BJ (cell line): ENCODE results near the gene ANKRD7. TPM values are rescaled to one million over a fixed set of nuclear protein-coding genes. Genes with fewer than 3 reads are reported as not detected.

Source experiments
- CTCF ChIA-PET: fragments of 350-600 bp; formaldehyde crosslinking; extraction: SDS; loops from one replicate; lab custom pipeline; 2021; ENCODE audit warnings: antibody characterized with exemption, inconsistent platforms; lab: Yijun Ruan, JAX
- POLR2A ChIA-PET: fragments of 300-600 bp; sonication (Branson Sonifier 250); formaldehyde crosslinking; extraction: SDS; loops from one replicate; lab custom pipeline; 2021; ENCODE audit warnings: antibody characterized with exemption; lab: Charles Lee
- DNase-seq: peaks from one replicate; pipeline ENCODE4 v3.0.0-alpha.2; 2011; ENCODE audit warnings: low read depth
- H3K27me3 ChIP-seq: 2 replicates; pipeline ENCODE4 v1.6.0; 2011; ENCODE audit warnings: low read length; ENCODE audit not compliant: control insufficient read depth, insufficient read depth
- H3K36me3 ChIP-seq: 2 replicates; pipeline ENCODE4 v1.5.1; 2011; ENCODE audit warnings: low read length; ENCODE audit not compliant: control insufficient read depth, insufficient read depth
- H3K4me3 ChIP-seq: 2 replicates; pipeline ENCODE4 v1.5.1; 2011; ENCODE audit warnings: low read depth, mild to moderate bottlenecking, control low read depth, low read length
- CTCF ChIP-seq: IDR thresholded peaks from 2 replicates; pipeline ENCODE4 v1.5.1; 2011; ENCODE audit warnings: low read depth, mild to moderate bottlenecking, control low read depth, inconsistent platforms, low read length, moderate library complexity; ENCODE audit not compliant: insufficient read depth
- polyA plus RNA-seq: library from polyadenylated mRNA; depleted of rRNA; stranded (reverse); fragments of >200 nt; gene quantifications from 2 replicates; pipeline ENCODE4 v1.2.3, GENCODE V29; 2011; rRNA removed

ANKRD7 gene
- polyA plus RNA-seq, 1 experiment: not detected

- POLR2A ChIA-PET: no interaction called here
- Histone ChIP-seq H3K27me3 (no peaks in the 10 kb centered on the region), H3K4me3 (no peak overlapping the region), H3K36me3 (no peaks in the 10 kb centered on the region)
- CTCF ChIA-PET: no interaction called here
- DNase-seq: no peak
- no peak for TF ChIP-seq CTCF
Measured at GRCh38 chr7:118288098-118288497, 63.6 kb downstream of the ANKRD7 start.

GRCh38 chr7:118289476-118289875 is 65.0 kb downstream of the ANKRD7 start:
- no peak for DNase-seq
- no peak for TF ChIP-seq CTCF
- no peak overlapping the region for H3K4me3 ChIP-seq
- no peaks in the 10 kb centered on the region for H3K36me3 ChIP-seq
- POLR2A ChIA-PET: no interaction called here
- no peaks in the 10 kb centered on the region for H3K27me3 ChIP-seq
- CTCF ChIA-PET: no interaction called here

Other genes with a start within 250 kb of the ANKRD7 start
- gene LSM8, start 40.5 kb upstream of the ANKRD7 start, polyA plus RNA-seq: 47.2 and 49.5 TPM in 2 replicates